K562 (cell line): Measurements from ENCODE around the gene JUN. TPM values are rescaled to one million over a fixed set of nuclear protein-coding genes. Genes with fewer than 3 reads are reported as not detected.

ENCODE experiments used
- CBFA2T3 ChIP-seq: fragments of 450-650 bp; IDR thresholded peaks from 2 replicates; pipeline ENCODE4 v1.6.1; 2017
- ESRRB ChIP-seq: fragments of 250-450 bp; sonication (Bioruptor Pico); IDR thresholded peaks from 2 replicates; pipeline ENCODE4 v1.5.0; 2020; ENCODE audit warnings: mild to moderate bottlenecking, moderate library complexity, borderline replicate concordance
- HDAC2 ChIP-seq: fragments of 450-650 bp; IDR thresholded peaks from 2 replicates; pipeline ENCODE4 v1.6.1; 2016; ENCODE audit warnings: mild to moderate bottlenecking
- NCOR1 ChIP-seq: fragments of 450-650 bp; IDR thresholded peaks from 2 replicates; pipeline ENCODE4 v1.6.1; 2016; ENCODE audit warnings: mild to moderate bottlenecking, moderate library complexity
- NFIX ChIP-seq: fragments of 250-450 bp; sonication (Bioruptor Pico); IDR thresholded peaks from 2 replicates; pipeline ENCODE4 v1.4.0; 2020; ENCODE audit warnings: low read depth, mild to moderate bottlenecking, moderate library complexity
- POLR2AphosphoS2 ChIP-seq: IDR thresholded peaks from 2 replicates; pipeline ENCODE4 v1.6.1; 2012; ENCODE audit warnings: low read length, improper control_type of control experiment
- RBM34 ChIP-seq: fragments of 200-400 bp; formaldehyde crosslinking; IDR thresholded peaks from 2 replicates; pipeline ENCODE4 v1.6.1; 2018; ENCODE audit warnings: low read length, borderline replicate concordance; ENCODE audit not compliant: insufficient read depth
- SIN3B ChIP-seq: fragments of 450-650 bp; IDR thresholded peaks from 2 replicates; pipeline ENCODE4 v1.6.1; 2017; ENCODE audit warnings: low read depth, mild to moderate bottlenecking, moderate library complexity
- SMARCC2 ChIP-seq: fragments of 450-650 bp; IDR thresholded peaks from 2 replicates; pipeline ENCODE4 v1.6.1; 2017; ENCODE audit warnings: antibody characterized with exemption, moderate library complexity, mild to moderate bottlenecking, low read depth
- TEAD1 ChIP-seq, 2 experiments: fragments of 450-650 bp in 1 of 2; sonication (generic) in 1 of 2; formaldehyde crosslinking; IDR thresholded peaks; 2 replicates each; pipeline versions ENCODE4 v1.4.0 to v1.8.0; 2020 to 2022; ENCODE audit warnings: mild to moderate bottlenecking in 2 of 2, missing genetic modification reagents in 1 of 2
- ZEB2 ChIP-seq: fragments of 450-650 bp; IDR thresholded peaks from 2 replicates; pipeline ENCODE4 v1.6.1; 2016
- ZKSCAN3 ChIP-seq: fragments of 250-450 bp; sonication (Bioruptor Pico); IDR thresholded peaks from 2 replicates; pipeline ENCODE4 v1.4.0; 2020
- ZNF124 ChIP-seq: sonication (generic); formaldehyde crosslinking; IDR thresholded peaks from 2 replicates; pipeline ENCODE4 v1.8.1; 2022; ENCODE audit warnings: missing genetic modification reagents
- ZNF197 ChIP-seq: fragments of 200-800 bp; sonication (Bioruptor generic); IDR thresholded peaks from 2 replicates; pipeline ENCODE4 v1.6.1; 2016; ENCODE audit warnings: low read depth, missing genetic modification characterization, missing compliant biosample characterization
- polyA plus RNA-seq, 8 experiments: library from polyadenylated mRNA; depleted of rRNA in 4 of 8; stranded (reverse) in 5 of 8; unstranded in 3 of 8; fragments of >200 nt; fragmentation: Nextera tagmentation in 2 of 8; fragmentation: Illumina TruSeq in 1 of 8; extraction: Ambion mirVana in 2 of 8; extraction: Trizol in 1 of 8; gene quantifications; 2 replicates each; pipeline versions ENCODE4 v1.2.1 to v1.2.3, GENCODE V29; 2011 to 2014; ENCODE audit warnings: inconsistent platforms in 1 of 8, missing spikeins in 1 of 8
- total RNA-seq, 7 experiments: library from RNA; depleted of rRNA in 6 of 7; stranded (reverse); fragments of >200 nt in 6 of 7; fragmentation: Illumina TruSeq in 2 of 7; extraction: Trizol in 2 of 7; gene quantifications; 2 replicates each; pipeline versions ENCODE4 v1.2.1 to v1.2.3, GENCODE V29; 2011 to 2021; ENCODE audit warnings: low replicate concordance in 1 of 7
- TF ChIP-seq, protein P1 (sequence below): fragments of 450-650 bp; IDR thresholded peaks from 2 replicates; pipeline ENCODE4 v1.6.1; 2018; ENCODE audit not compliant: partially characterized antibody
- TF ChIP-seq, protein P2 (sequence below): fragments of 250-450 bp; sonication (Bioruptor Pico); IDR thresholded peaks from 2 replicates; pipeline ENCODE4 v1.5.0; 2020; ENCODE audit warnings: mild to moderate bottlenecking
- TF ChIP-seq, protein P3 (sequence below), 3 experiments: fragments of 200-800 bp in 1 of 3; sonication (Bioruptor generic) in 1 of 3; sonication (generic) in 1 of 3; formaldehyde crosslinking in 1 of 3; IDR thresholded peaks; 2 replicates each; pipeline versions ENCODE4 v1.6.1 to v1.8.0; 2016 to 2022; ENCODE audit warnings: mild to moderate bottlenecking in 2 of 3, missing compliant biosample characterization in 2 of 3, missing genetic modification characterization in 2 of 3, missing genetic modification reagents in 1 of 3
- TF ChIP-seq, protein P4 (sequence below): sonication (generic); formaldehyde crosslinking; IDR thresholded peaks from 2 replicates; pipeline ENCODE4 v1.8.0; 2023; ENCODE audit warnings: mild to moderate bottlenecking, missing genetic modification reagents

Gene JUN
- total and polyA plus RNA-seq, 9 of the 15 experiments (the other 6 are each of a cell fraction or from before 2014, with no cell fraction given), result 0.32 to 23.4 (median 4.0) TPM

DNA sequence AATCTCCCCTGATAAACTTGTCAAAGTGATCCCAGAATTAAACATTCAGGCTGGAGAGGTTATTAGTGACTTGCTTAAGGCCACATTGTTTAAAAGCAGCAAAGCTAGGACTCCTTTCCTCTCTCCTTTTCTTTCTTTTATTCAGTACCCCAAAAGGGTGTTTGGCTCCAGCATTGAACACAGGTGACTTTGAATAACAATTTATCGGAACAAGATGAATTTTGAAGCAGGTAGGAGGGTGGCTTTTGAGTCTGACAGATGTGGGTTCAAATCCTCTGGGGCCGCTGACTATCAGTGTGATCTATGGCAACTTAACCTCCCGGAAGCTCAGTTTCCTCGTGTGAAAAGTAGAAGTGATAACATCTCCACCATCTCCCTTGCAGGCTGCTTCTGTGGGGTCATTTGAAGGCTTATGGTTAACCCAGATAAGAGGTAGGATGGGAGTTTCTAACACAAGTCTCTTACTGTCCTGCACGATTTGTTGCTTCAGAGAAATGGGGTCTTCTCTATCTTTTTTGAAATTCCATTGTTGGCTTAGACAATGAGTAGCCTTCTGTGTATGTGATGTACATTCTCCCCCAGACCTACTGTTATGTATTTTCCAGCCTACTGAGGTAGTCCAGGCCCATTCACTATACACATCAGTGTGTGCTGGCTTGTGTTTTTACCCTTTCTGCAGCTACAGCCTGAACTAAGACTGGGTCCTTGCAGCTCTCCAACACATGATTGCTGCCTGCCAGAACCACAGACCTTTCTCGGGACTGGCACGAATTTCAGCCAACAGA lies 29.0 kb downstream of the JUN start (continued):
- TF ChIP-seq, protein P1, sequence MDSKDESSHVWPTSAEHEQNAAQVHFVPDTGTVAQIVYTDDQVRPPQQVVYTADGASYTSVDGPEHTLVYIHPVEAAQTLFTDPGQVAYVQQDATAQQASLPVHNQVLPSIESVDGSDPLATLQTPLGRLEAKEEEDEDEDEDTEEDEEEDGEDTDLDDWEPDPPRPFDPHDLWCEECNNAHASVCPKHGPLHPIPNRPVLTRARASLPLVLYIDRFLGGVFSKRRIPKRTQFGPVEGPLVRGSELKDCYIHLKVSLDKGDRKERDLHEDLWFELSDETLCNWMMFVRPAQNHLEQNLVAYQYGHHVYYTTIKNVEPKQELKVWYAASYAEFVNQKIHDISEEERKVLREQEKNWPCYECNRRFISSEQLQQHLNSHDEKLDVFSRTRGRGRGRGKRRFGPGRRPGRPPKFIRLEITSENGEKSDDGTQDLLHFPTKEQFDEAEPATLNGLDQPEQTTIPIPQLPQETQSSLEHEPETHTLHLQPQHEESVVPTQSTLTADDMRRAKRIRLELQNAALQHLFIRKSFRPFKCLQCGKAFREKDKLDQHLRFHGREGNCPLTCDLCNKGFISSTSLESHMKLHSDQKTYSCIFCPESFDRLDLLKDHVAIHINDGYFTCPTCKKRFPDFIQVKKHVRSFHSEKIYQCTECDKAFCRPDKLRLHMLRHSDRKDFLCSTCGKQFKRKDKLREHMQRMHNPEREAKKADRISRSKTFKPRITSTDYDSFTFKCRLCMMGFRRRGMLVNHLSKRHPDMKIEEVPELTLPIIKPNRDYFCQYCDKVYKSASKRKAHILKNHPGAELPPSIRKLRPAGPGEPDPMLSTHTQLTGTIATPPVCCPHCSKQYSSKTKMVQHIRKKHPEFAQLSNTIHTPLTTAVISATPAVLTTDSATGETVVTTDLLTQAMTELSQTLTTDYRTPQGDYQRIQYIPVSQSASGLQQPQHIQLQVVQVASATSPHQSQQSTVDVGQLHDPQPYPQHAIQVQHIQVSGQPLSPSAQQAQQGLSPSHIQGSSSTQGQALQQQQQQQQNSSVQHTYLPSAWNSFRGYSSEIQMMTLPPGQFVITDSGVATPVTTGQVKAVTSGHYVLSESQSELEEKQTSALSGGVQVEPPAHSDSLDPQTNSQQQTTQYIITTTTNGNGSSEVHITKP, result no peak
- TF ChIP-seq RBM34 (no peak), ZNF124 (CRISPR knock-in tag) (no peak), CBFA2T3 (peak; percentile 81), ZNF197 (CRISPR knock-in tag) (peak; percentile 83; the same call in 1 of the 2 replicates), NFIX (CRISPR knock-in tag) (no peak), ZEB2 (peak; percentile 53; the same call in 1 of the 2 replicates), ESRRB (CRISPR knock-in tag) (no peak), POLR2AphosphoS2 (no peak), NCOR1 (peak; percentile 56), TEAD1 (CRISPR knock-in tag; IDR thresholded peaks at IDR 0.05) (no peak), SMARCC2 (no peak), ZKSCAN3 (CRISPR knock-in tag) (no peak), SIN3B (no peak), HDAC2 (0 out of 2 replicates have a peak, but pooled peaks have one; percentile 23)
- TF ChIP-seq, protein P2, sequence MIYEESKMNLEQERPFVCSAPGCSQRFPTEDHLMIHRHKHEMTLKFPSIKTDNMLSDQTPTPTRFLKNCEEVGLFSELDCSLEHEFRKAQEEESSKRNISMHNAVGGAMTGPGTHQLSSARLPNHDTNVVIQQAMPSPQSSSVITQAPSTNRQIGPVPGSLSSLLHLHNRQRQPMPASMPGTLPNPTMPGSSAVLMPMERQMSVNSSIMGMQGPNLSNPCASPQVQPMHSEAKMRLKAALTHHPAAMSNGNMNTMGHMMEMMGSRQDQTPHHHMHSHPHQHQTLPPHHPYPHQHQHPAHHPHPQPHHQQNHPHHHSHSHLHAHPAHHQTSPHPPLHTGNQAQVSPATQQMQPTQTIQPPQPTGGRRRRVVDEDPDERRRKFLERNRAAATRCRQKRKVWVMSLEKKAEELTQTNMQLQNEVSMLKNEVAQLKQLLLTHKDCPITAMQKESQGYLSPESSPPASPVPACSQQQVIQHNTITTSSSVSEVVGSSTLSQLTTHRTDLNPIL (CRISPR knock-in tag), result no peak
- TF ChIP-seq, protein P3, sequence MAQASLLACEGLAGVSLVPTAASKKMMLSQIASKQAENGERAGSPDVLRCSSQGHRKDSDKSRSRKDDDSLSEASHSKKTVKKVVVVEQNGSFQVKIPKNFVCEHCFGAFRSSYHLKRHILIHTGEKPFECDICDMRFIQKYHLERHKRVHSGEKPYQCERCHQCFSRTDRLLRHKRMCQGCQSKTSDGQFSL (CRISPR knock-in tag; IDR thresholded peaks at IDR 0.05), result no peak
- TF ChIP-seq, protein P3 (tag; IDR thresholded peaks at IDR 0.05), result no peak
- TF ChIP-seq, protein P4, sequence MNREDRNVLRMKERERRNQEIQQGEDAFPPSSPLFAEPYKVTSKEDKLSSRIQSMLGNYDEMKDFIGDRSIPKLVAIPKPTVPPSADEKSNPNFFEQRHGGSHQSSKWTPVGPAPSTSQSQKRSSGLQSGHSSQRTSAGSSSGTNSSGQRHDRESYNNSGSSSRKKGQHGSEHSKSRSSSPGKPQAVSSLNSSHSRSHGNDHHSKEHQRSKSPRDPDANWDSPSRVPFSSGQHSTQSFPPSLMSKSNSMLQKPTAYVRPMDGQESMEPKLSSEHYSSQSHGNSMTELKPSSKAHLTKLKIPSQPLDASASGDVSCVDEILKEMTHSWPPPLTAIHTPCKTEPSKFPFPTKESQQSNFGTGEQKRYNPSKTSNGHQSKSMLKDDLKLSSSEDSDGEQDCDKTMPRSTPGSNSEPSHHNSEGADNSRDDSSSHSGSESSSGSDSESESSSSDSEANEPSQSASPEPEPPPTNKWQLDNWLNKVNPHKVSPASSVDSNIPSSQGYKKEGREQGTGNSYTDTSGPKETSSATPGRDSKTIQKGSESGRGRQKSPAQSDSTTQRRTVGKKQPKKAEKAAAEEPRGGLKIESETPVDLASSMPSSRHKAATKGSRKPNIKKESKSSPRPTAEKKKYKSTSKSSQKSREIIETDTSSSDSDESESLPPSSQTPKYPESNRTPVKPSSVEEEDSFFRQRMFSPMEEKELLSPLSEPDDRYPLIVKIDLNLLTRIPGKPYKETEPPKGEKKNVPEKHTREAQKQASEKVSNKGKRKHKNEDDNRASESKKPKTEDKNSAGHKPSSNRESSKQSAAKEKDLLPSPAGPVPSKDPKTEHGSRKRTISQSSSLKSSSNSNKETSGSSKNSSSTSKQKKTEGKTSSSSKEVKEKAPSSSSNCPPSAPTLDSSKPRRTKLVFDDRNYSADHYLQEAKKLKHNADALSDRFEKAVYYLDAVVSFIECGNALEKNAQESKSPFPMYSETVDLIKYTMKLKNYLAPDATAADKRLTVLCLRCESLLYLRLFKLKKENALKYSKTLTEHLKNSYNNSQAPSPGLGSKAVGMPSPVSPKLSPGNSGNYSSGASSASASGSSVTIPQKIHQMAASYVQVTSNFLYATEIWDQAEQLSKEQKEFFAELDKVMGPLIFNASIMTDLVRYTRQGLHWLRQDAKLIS (CRISPR knock-in tag), result no peak
